GM19438 (cell line): ENCODE results near the gene SLC4A11.

ENCODE experiments used
- ATAC-seq: cut with Tn5 transposase; IDR thresholded peaks from one replicate; pipeline ENCODE4 v1.9.1; 2021; ENCODE audit warnings: low read depth; ENCODE audit not compliant: unreplicated experiment

Gene SLC4A11

DNA sequence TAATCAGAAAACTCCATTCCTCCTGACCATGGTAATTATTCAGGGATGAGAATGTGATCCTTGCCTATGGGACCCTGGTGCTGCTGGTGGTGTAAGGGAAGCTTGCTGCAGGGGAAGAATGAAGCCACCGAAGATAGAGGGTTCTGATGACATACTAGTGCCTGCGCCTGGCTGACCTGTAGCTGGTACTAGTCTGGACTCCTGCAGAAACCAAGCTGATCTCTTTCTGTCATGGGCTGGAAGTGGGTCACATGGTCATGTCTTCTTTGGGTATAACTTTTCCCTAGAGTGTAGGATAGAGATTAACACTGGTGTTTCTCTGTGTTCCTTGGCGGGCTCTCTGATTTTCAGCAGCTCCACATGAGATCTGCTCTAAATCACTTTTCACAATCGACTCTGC lies 8.6 kb upstream of the SLC4A11 start:
- no peak for ATAC-seq

DNA sequence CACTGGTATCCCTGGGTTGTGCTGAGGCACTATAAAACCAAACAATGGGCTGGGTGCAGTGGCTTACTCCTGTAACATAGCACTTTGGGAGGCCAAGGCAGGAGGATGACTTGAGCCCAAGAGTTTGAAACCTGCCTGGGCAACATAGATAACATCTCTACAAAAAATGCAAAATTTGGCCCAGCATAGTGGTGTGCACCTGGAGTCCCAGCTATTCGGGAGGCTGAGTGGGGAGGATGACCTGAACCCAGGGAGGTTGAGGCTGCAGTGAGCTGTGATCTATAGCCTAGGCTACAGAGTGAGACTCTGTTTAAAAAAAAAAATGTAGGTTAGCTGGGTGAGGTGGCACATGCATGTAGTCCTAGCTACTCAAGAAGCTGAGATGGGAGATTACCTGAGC lies 7.7 kb upstream of the SLC4A11 start:
- no peak for ATAC-seq

DNA sequence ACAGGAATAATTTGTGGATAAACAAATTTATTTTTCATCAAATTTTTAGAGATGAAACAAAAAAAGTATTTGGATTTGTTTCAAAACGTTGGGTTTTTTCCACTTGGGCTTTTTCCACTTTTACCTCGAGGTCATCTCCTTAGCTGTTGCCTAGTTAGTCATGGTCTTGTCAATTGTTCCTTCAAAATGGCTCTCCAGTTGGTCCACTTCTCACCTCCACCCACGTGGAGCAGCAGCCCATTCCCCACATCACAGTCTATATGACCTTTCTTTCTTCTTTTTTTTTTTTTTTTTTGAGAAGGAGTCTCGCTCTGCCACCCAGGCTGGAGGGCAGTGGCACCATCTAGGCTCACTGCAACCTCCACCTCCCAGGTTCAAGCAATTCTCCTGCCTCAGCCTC lies 6.7 kb upstream of the SLC4A11 start:
- no peak for ATAC-seq

DNA sequence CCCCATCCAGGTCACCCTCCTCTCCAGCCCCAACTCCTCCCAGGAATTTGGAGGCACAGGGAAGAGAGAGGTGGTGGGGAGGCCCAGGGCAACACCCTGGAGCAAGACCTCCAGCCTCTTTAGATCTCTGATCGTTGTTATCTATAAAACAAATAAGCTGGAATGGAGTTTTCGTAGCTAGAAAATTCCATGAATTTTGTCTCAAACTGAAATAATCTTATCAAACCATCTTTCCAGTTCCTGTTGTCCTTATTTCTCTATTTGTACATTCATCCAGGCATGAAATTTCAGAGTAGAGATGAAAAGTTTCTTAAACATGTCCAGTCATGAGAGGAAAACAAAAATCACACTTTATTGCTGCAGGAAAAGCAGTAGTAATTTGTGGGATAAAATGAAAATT lies 6.2 kb upstream of the SLC4A11 start:
- no peak for ATAC-seq

DNA sequence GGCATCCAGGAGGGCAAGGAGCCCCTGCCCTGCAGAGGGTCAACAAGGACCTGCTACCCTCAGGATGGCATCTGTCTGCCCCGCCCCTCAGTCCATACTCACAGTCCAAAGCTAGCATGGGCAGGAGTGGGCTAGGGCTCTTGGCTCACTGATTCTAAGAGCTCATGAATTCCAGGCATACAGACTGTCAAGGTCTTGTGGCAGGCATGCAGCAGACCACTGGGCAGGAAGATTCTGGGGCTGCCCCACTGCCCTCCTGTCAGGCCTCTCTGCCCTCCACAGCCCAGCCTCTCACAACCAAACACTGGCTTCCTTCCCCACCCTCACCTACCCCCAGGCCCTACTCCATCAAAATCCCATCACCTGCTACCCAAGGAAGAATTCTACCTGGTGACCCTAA lies 5.6 kb upstream of the SLC4A11 start:
- no peak for ATAC-seq

- ATAC-seq: no peak
Observed at GRCh38 chr20:3243718-3244358, 4.8 kb upstream of the SLC4A11 start.

- no peak for ATAC-seq
Observed at GRCh38 chr20:3242172-3242692, 3.2 kb upstream of the SLC4A11 start.

DNA sequence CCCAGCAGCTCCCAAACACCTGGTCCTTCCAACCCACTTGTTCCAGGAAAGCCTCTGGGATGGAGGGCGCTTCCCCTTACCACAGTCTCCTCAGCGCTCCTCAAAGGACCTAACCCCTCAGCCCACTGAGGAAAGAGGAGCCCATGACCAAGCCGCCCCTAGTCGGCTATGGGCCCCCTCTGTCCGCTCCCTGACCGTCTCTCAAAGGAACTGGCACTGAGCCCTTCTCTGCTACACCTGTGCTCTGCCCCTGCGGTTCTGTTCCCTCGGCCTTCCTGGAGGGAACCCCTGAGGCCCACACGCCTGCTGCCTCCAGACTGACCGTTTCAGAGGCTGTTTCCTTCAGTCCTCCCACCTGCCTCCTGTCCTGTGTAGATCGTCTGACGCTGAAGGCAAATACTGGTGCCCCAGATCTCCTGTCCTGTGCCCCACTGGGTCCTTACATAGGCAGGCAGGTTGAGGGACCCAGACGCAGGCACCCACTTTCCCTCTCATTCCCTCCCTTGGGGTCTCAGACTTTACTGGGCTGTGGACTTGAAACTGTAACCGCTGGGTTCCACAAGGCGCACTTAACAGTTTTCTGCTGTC lies 1.9 kb upstream of the SLC4A11 start:
- no peak for ATAC-seq

- no peak for ATAC-seq
Observed at GRCh38 chr20:3239867-3240775, 1.1 kb upstream of the SLC4A11 start.

- ATAC-seq: no peak
Observed at GRCh38 chr20:3238616-3239025, 369 bp downstream of the SLC4A11 start.

DNA sequence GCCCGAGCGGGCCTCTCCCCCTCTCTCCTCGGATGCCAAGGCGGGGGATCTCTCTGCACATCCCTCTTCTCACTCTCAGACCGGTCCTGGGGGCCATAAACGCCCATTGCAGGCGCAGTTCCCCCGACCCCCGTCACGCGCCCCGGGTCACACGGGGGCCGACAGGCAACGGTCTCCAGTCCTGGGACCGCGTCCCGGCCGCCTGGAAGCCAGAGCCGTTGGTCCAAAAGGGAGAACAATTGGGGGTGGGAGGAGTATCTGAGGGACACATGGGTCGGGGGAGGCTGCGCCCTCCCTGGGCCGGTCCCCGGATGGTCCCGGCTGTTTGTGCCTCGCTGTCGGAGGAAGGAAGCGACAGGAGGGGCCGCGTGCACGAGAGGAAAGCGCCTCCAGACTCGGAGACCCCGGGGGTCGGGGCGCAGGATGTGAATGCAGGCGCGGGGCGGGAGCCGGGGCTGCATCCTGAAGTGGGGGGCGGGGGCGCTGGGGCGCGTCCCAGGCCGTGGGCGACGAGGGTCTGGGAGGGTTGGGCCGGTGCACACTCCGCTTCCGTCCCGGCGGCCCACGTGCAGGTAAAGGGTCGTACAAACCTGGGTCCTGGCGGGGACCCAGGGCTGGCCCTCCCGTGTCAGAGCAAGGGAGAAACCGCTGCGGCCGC lies 903 bp downstream of the SLC4A11 start:
- no peak for ATAC-seq

DNA sequence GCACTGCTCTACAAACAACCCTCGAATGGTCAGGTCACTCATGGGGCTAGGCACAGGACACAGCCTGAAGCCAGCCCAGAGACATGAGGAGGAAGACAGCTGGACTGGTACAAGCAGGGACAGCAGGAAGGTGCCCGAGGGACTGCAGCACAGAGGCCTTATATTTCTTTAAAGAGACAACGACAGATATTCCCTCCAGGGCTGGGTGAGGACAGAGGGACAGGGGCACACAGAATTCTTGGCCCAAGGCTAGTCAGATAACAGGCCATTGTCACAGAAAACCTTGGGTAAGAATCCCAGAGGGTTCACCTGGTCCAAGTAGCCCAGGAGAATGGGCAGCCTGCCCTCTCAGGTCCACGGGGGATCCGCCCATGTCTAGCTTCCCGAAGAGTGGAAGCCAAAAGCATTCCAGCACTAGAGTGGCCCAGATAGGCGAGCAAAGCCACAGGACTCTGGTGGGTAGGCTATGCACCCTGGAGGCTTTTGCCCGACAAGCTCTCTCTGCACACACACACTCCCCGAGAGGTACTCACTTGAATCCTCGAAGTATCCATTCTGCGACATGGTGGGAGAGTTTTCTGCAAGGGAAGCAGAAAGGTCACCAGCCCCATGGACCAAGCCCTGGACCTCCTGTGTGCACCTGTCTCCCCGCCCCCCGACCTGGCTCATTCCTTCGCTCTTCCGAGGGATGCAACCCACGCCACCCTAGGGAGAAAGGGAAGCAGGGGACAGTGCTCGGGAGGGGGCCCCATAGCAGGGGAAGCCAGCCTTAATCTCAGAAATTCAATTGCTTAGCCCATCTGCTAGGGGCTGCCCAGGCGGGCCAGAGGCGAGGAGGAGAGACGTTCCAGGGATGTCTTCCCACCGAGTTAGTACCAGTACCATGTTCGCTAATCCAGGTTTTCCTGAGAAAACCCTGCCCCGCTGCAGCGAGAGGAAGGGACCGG lies 1.7 kb downstream of the SLC4A11 start:
- ATAC-seq: no peak

- ATAC-seq: no peak
Observed at GRCh38 chr20:3235666-3236324, 3.2 kb downstream of the SLC4A11 start.

- no peak for ATAC-seq
Observed at GRCh38 chr20:3233991-3234498, 4.9 kb downstream of the SLC4A11 start.

DNA sequence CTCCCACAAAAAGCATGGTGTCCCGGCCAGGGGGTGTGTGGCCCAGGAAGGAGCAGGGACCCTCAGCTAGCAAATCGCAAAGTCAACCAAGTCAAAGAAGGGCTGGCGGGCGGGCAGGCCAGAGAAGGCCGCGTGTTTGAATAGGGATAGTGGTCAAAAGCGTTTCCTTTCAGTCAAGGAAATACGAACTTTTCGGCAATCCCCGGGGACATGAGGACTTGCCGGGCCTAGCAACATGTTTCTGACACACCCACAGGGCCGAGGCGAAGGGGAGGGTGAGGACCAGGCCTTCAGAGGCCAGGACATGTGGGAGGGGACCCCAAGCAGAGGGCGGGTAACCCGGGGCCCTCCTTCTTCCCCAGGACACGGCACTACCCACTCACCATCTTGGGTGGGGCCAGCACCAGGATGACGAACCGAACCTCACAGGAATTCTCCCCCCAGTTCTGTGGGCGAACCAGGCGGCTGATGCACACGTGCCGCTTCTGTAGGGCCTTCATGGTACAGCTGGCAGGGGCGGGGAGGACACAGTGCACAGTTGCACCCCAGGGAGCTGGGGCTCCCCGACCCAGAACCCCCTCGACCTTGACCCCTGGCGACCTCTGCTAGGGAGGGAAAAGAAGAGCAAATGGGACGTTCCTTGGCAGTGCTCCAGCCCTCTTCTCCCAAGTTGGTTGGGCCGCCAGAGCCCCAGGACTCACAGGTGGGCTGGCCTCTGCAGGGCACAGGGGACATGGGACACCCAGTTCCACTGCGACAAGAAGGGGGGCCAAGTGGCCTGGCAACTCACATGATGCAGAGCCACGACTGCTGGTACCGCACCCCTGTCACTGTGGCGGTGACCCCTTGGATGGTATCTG lies 5.6 kb downstream of the SLC4A11 start:
- no peak for ATAC-seq

GRCh38 chr20:3231889-3232588 lies 7.0 kb downstream of the SLC4A11 start:
- ATAC-seq: no peak

GRCh38 chr20:3231116-3231515 lies 7.9 kb downstream of the SLC4A11 start:
- no peak for ATAC-seq

- ATAC-seq: no peak
Observed at GRCh38 chr20:3229798-3230197, 9.2 kb downstream of the SLC4A11 start.
